Measurements from ENCODE around the gene KCP.
A peak's percentile ranks its signal among the peaks of the same experiment; 100 is the strongest.

Gene KCP

DNA sequence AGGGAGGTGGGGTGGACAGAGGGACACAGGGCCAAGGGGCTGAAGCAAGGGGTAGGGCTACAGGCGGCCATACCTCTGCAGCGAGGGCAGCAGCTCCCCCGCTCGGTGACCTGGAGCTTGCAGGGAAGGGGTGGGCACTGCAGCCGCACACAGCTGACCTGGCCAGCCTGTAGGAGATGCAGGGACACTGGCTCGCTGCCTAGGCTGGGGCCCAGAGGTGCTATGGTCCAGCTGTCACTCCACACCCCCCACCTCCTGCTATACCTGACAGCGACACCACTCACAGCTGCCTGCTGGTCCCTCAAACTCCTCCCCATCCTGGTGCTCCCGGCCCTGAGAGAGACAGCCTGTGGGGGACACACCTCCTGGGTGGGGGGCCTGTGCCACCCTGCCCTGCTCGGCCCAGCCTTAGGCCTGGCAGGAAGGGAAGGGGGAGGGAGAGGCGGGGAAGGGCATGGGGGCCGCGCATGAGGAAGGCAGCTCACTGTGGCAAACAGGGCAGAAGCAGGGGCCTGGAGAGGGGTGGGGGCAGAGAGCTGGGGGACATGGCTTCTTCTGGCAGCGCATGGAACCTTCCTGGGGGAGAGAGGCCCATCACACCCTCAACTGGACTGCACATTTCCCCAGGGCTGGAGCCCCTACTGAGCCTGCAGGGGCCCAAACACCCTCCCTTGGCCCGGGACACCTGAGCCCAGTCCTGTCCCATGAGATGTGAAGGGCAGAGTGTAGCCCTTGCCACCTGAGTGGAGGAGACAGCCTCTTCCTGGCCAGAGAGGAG lies 23.9 kb downstream of the KCP start:
- Histone ChIP-seq H3K27ac (no peak overlapping the region), H3K4me3 (no peak overlapping the region)
- TF ChIP-seq, protein P1, sequence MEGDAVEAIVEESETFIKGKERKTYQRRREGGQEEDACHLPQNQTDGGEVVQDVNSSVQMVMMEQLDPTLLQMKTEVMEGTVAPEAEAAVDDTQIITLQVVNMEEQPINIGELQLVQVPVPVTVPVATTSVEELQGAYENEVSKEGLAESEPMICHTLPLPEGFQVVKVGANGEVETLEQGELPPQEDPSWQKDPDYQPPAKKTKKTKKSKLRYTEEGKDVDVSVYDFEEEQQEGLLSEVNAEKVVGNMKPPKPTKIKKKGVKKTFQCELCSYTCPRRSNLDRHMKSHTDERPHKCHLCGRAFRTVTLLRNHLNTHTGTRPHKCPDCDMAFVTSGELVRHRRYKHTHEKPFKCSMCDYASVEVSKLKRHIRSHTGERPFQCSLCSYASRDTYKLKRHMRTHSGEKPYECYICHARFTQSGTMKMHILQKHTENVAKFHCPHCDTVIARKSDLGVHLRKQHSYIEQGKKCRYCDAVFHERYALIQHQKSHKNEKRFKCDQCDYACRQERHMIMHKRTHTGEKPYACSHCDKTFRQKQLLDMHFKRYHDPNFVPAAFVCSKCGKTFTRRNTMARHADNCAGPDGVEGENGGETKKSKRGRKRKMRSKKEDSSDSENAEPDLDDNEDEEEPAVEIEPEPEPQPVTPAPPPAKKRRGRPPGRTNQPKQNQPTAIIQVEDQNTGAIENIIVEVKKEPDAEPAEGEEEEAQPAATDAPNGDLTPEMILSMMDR (IDR thresholded peaks at IDR 0.05): no peak
- DNase-seq (ENCODE audit: low spot score): no peak

DNA sequence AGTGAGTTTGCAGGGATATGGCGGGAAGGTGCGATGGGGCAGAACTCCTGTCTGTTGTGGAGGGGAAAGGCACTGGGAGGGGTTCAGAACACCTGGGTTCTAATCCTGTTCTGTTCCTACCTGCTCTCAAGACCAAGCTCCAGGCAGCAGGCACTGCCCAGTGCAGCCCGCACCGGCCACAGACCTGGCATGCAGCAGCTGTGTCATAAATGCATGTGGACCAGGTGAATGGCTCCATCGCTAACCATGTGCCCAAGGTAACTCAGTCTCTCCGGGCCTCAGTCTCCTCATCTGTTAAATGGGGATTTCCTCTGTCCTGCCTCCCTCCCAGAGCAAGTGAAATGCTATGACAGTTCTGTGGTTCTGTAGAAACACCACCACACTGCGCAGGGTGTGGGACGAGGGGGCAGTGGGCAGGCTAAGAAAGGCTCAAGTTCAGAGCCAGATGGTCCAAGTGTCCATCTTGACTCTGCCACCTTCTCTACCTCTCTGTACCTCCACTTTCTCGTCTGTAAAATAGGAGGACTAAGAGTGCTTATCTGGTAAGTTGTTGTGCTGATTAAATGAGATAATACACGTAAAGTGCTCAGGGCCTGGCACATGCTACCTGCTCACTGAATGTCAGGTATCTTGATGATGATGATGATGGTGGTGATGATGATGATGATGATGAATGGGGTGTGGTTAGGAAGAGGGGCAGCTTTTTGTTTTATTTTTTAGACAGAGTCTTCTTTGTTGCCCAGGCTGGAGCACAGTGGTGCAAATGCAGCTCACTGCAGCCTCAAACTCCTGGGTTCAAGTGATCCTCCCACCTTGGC lies 24.9 kb downstream of the KCP start:
- DNase-seq (ENCODE audit: low spot score): no peak
- Histone ChIP-seq H3K4me3 (no peak overlapping the region), H3K27ac (no peak overlapping the region)
- TF ChIP-seq, protein P1 (IDR thresholded peaks at IDR 0.05): no peak

DNA sequence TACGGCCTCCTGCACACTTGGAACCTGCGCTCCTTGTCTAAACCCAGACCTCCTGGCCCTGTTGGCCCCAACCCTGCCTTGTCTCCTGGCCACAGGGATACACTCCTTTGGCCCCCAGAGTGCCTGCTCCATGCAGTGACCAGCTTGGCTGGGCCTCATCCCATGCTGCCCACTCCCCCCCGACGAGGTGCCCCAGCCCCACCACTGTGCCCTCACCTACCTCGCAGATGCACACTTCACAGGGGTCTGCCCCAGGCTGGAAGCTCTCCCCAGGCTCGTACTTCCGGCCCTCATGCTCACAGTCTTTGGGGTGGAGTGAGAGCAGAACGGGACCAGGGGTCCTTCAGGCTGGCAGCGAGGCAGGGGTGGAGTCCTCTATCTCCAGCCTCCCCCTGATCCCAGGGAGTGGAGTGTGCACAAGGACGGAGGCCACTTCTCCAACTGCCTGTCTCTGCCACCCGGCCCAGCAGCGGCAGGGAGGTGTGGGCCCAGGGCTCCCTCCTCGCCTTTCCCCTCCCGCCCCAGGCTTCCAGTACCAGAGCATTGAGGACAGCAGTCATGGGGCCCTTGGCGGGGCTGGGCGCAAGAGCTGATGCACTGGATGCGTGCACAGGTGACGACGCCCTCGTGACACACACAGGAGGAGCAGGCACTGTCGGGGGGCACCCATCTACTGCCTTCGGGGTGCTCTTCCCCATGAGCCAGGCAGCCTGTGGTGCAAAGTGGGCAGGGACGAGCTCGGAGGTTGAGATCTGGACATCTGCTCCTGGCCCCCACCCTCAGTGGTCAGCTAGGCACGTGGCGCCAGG lies 25.7 kb downstream of the KCP start:
- TF ChIP-seq, protein P1 (IDR thresholded peaks at IDR 0.05): no peak

DNA sequence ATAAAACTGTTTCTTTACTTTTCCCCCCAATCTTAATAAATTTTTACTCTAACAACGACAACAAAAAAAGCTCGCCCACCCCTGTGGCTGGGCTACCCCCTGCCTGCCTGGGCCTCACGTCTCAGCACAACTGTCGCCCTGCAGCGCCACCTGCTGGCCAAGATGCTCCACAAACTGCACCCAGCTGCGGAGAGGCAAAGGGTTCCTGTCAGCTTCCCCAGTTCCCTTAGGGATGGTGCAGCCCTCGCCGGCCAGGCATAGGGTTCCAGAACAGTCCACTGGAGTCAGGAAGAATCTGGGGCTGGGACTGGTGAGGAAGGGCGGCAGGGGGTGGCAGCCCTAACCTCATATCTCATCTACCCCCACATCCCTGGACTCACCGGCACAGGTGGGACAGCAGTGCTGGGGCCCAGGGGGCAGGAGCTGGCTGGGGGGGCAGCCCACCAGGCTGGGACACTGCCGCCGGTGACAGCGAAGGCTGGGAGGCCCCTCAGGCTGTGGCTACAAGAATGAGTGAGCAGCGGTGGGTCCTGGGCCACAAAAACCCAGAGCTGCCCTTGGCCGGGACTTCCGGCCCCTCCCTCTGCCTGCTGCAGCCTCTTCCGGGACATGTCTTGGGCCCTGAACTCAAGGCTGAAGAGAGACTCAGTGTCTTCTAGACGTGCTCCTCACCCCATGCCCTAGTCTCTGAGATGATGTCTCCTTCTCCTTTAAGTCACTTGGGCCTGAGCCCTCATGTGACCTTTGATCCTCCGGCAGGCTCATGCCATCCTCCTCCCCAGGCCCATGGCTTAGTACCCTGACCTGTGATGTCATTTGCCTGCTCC lies 26.7 kb downstream of the KCP start:
- Histone ChIP-seq H3K4me3 (peak overlapping the region; percentile 18), H3K27ac (no peak overlapping the region)
- no peak for DNase-seq (ENCODE audit: low spot score)
- TF ChIP-seq, protein P1 (IDR thresholded peaks at IDR 0.05): peak; percentile 90

More for the DNA sequence above, 25.7 kb downstream of the KCP start:
- DNase-seq (ENCODE audit: low spot score): no peak
- Histone ChIP-seq H3K27ac (no peak overlapping the region), H3K4me3 (no peak overlapping the region)

DNA sequence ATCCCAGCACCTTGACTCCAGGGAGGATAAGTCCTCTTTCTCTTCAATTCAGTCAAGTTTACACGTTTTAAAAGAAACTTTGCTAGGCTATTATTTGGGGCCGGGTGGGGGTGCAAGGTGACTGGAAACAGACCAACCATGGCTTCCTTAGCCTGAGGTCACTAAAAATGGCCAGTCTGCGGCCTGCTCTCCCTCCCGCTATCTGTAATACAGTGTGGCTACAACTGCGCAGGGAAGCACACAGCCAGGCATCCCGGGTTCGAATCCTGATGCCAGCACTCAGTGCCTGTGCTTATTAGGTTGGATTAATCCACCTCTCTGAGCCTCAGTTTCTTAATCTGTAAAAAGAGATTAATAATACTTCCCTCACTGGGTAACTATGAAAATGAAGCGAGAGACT lies 28.4 kb downstream of the KCP start:
- Histone ChIP-seq H3K4me3 (no peak overlapping the region), H3K27ac (no peak overlapping the region)
- DNase-seq (ENCODE audit: low spot score): no peak
- TF ChIP-seq, protein P1 (IDR thresholded peaks at IDR 0.05): no peak

DNA sequence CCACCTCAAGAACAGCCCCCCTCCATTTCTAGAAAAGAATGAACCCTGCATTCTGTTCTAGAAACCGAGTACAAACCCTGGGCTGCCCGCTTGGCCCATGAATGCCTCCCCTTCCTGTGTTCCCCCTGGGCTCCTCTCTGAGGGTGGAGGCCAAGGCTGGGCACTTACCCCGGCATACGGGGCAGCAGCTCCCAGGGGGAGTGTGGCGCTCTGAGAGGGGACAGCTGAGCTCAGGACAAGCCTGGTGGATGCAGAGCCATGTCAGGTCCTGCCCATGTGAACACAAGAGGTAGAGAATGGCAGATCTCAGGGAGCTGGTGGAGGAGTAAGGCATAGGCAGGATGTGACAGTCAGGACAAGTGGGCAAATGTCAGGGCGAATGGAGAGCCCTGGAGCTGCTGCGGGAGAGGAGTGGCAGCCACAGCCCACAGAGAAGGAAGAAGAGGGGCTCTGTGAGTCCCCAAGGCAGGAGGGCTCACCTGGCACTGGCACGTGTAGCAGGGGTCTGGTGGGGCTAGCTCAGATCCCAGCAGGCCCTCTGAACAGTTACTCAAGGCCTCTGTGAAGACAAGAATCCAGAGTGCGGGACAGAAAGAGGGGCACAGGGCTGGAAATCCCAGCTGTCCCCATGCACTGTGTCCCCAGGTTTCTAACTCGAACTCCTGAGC lies 28.9 kb downstream of the KCP start:
- no peak for DNase-seq (ENCODE audit: low spot score)

More for the DNA sequence above, 28.9 kb downstream of the KCP start:
- Histone ChIP-seq H3K27ac (no peak overlapping the region), H3K4me3 (no peak overlapping the region)
- TF ChIP-seq, protein P1 (IDR thresholded peaks at IDR 0.05): no peak

Data from coronary artery (tissue), 2 donors.